ENCODE measurements around the gene MPP1. TPM values are rescaled to one million over a fixed set of nuclear protein-coding genes. Genes with fewer than 3 reads are reported as not detected.

The MPP1 gene
- total and polyA plus RNA-seq, 2 donors (not counting 3 experiments of a cell fraction or from before 2014, with no cell fraction given) = 22.1 to 32.3 TPM

DNA sequence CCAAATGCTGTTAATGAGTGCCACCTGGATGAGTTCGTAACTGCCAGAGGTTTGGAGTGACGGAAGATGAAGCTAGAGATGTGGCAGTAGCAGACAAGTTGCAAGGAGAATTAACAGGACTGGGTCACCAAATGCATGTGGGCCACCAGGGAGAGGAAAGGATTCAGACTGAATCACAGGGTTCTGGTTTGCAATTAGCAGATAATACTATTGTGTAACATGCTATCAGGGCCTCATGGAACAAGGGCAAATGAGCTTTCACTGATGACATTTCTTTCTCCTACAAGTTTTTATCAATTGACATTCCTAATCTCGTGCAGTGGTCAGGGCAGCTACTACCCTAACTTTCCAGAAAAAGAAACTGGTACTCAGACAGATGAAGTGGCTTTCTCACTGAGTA lies 75.8 kb downstream of the MPP1 start:
- H3K4me1 ChIP-seq (ENCODE audit: control insufficient read depth, extremely low read depth, insufficient read depth, low read length) = peaks cover 88% of the 10 kb centered on the region
- DNase-seq (ENCODE audit: low read depth, low spot score) (no peak), FAIRE-seq (no peak)
- H3K4me3 ChIP-seq (replicated peaks in 1 of 3; ENCODE audit: insufficient read depth in 1 of 3, low read depth in 1 of 3, low read length in 3 of 3) = no peak overlapping the region
- TF ChIP-seq EZH2 (IDR thresholded peaks at IDR 0.05; ENCODE audit: borderline replicate concordance, low read depth, low read length, severe bottlenecking) (no peak), GATA2 (IDR thresholded peaks at IDR 0.05; ENCODE audit: insufficient read depth, insufficient read length, low read depth, low read length) (no peak), MYC (IDR thresholded peaks at IDR 0.05; ENCODE audit: low read depth, low read length) (no peak), POLR2AphosphoS5 (IDR thresholded peaks at IDR 0.05; ENCODE audit: insufficient read depth, low read depth, low read length) (no peak)
- TF ChIP-seq, protein P1, sequence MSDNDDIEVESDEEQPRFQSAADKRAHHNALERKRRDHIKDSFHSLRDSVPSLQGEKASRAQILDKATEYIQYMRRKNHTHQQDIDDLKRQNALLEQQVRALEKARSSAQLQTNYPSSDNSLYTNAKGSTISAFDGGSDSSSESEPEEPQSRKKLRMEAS (IDR thresholded peaks at IDR 0.05; ENCODE audit: insufficient read depth, insufficient read length) = no peak
- H3K79me2 ChIP-seq (ENCODE audit: control insufficient read depth, insufficient read depth, low read length) = no peaks in the 10 kb centered on the region
- dilution Hi-C loops (cut with MboI; ENCODE audit: extremely low pct_ligation_motif_present, low sequenced_read_pairs) (no loop called here), intact Hi-C loops (cut with micrococcal nuclease) (no loop called here)
- H2AFZ ChIP-seq (ENCODE audit: low read depth, low read length) = no peak overlapping the region
- no peaks in the 10 kb centered on the region for H3K9me1 ChIP-seq (replicated peaks; ENCODE audit: control insufficient read depth, extremely low read depth, insufficient read depth, low read length)
- no peaks in the 10 kb centered on the region for H3K27me3 ChIP-seq (ENCODE audit: control insufficient read depth in 2 of 2, insufficient read depth in 2 of 2, low read length in 2 of 2)
- peak overlapping the region; percentile 74 for H3K27ac ChIP-seq (ENCODE audit: insufficient read depth, low read depth, low read length)
- H3K9ac ChIP-seq (replicated peaks; ENCODE audit: extremely low read depth, insufficient read depth, low read length) = peak overlapping the region; percentile 39
- H4K20me1 ChIP-seq (replicated peaks; ENCODE audit: control insufficient read depth, extremely low read depth, insufficient read depth, low read length) = no peaks in the 10 kb centered on the region
- H3K36me3 ChIP-seq (ENCODE audit: control insufficient read depth in 2 of 2, extremely low read depth in 1 of 2, insufficient read depth in 2 of 2, low read length in 2 of 2) = no peaks in the 10 kb centered on the region
- peak overlapping the region; percentile 48 for H3K4me2 ChIP-seq (ENCODE audit: insufficient read depth, low read length)
- no peaks in the 10 kb centered on the region for H3K9me3 ChIP-seq (replicated peaks; ENCODE audit: control insufficient read depth, insufficient read depth, low read length)
- CTCF ChIA-PET = interaction anchor here (1.0 to 4.7 kb wide), 5 partner anchors 9 to 19 kb away, joined by 3 to 26 read pairs (median 4); no protein-coding TSS in a partner anchor
- BruUV-seq (replicated peaks) = no TSS peak
- POLR2A ChIA-PET = no interaction called here

Small RNAs within 50 kb of the gene (small RNA-seq; reads per million reads assigned to genes)
- not detected for gene SNORA36A (ENCODE audit: insufficient read depth, insufficient read length, low read depth, low replicate concordance)

Other genes with a start within 250 kb of the MPP1 start
- gene CTAG1A, start 220.4 kb downstream of the MPP1 start, total RNA-seq = not detected in 2 replicates
- gene CTAG1A, start 220.4 kb downstream of the MPP1 start, polyA plus RNA-seq = not detected in 2 replicates
- not detected in 2 replicates for gene CTAG1B, start 186.2 kb downstream of the MPP1 start, total RNA-seq
- gene CTAG1B, start 186.2 kb downstream of the MPP1 start, polyA plus RNA-seq = not detected in 2 replicates
- gene CTAG2, start 151.9 kb downstream of the MPP1 start, total RNA-seq = not detected in 2 replicates
- gene CTAG2, start 151.9 kb downstream of the MPP1 start, polyA plus RNA-seq = not detected in 2 replicates
- gene GAB3, start 54.4 kb downstream of the MPP1 start, total RNA-seq = 4.0 and 6.2 TPM in 2 replicates
- gene GAB3, start 54.4 kb downstream of the MPP1 start, polyA plus RNA-seq = 6.0 and 6.1 TPM in 2 replicates
- 63.7 and 69.1 TPM in 2 replicates for gene DKC1, start 42.6 kb downstream of the MPP1 start, total RNA-seq
- 19.4 and 28.6 TPM in 2 replicates for gene DKC1, start 42.6 kb downstream of the MPP1 start, polyA plus RNA-seq
- not detected in 2 replicates for gene SMIM9, start 29.2 kb upstream of the MPP1 start, total RNA-seq
- not detected in 2 replicates for gene SMIM9, start 29.2 kb upstream of the MPP1 start, polyA plus RNA-seq
- 11.4 and 19.8 TPM in 2 replicates for gene F8A1, start 80.9 kb upstream of the MPP1 start, total RNA-seq
- 9.6 and 10.0 TPM in 2 replicates for gene F8A1, start 80.9 kb upstream of the MPP1 start, polyA plus RNA-seq
- gene F8, start 217.2 kb upstream of the MPP1 start, total RNA-seq = 0.67 and 1.1 TPM in 2 replicates
- 0.53 and 0.62 TPM in 2 replicates for gene F8, start 217.2 kb upstream of the MPP1 start, polyA plus RNA-seq
- 53.3 TPM in 2 replicates for gene FUNDC2, start 221.4 kb upstream of the MPP1 start, total RNA-seq
- gene FUNDC2, start 221.4 kb upstream of the MPP1 start, polyA plus RNA-seq = 65.6 and 80.8 TPM in 2 replicates